Hematopoietic multipotent progenitor cell treated with erythropoietin and hydrocortisone succinate and interleukin-3 and kit ligand, for 4 days (in vitro differentiated cells): ENCODE data around the gene BORCS5.
"Not testable (repeated sequence)": the region's sequence is repeated elsewhere in the genome, so short reads cannot be mapped to it uniquely, and the experiment has no call there.

ENCODE experiments used
- DNase-seq: peaks from one replicate; pipeline ENCODE4 v3.0.0-alpha.2; 2015

BORCS5 gene

GRCh38 chr12:12491606-12492005 lies 134.7 kb downstream of the BORCS5 start:
- no peak for DNase-seq

GRCh38 chr12:12492547-12492946 lies 135.7 kb downstream of the BORCS5 start:
- DNase-seq = no peak

- DNase-seq = no peak
These were observed 138.7 kb downstream of the BORCS5 start for GRCh38 chr12:12495536-12495935.

- DNase-seq = no peak
These were observed 141.3 kb downstream of the BORCS5 start for GRCh38 chr12:12498210-12498609.

- no peak for DNase-seq
These were observed 143.2 kb downstream of the BORCS5 start for GRCh38 chr12:12499909-12500604.

- DNase-seq = no peak
These were observed 144.2 kb downstream of the BORCS5 start for GRCh38 chr12:12501121-12501520.

- not testable (repeated sequence) for DNase-seq
These were observed 145.4 kb downstream of the BORCS5 start for GRCh38 chr12:12502130-12502814.

GRCh38 chr12:12502815-12503151 lies 145.9 kb downstream of the BORCS5 start:
- no peak for DNase-seq

- no peak for DNase-seq
These were observed 146.7 kb downstream of the BORCS5 start for GRCh38 chr12:12503384-12504078.

GRCh38 chr12:12505544-12506495 lies 148.9 kb downstream of the BORCS5 start:
- DNase-seq = no peak

GRCh38 chr12:12506496-12506890 lies 149.6 kb downstream of the BORCS5 start:
- DNase-seq = no peak

GRCh38 chr12:12507121-12507520 lies 150.2 kb downstream of the BORCS5 start:
- no peak for DNase-seq

- no peak for DNase-seq
These were observed 151.7 kb downstream of the BORCS5 start for GRCh38 chr12:12508612-12509011.

- DNase-seq = no peak
These were observed 153.3 kb downstream of the BORCS5 start for GRCh38 chr12:12510141-12510540.

GRCh38 chr12:12510551-12510950 lies 153.7 kb downstream of the BORCS5 start:
- no peak for DNase-seq

GRCh38 chr12:12511021-12511783 lies 154.3 kb downstream of the BORCS5 start:
- no peak for DNase-seq

GRCh38 chr12:12511895-12512711 lies 155.2 kb downstream of the BORCS5 start:
- DNase-seq = no peak

GRCh38 chr12:12513416-12514006 lies 156.6 kb downstream of the BORCS5 start:
- DNase-seq = no peak

GRCh38 chr12:12518464-12518845 lies 161.6 kb downstream of the BORCS5 start:
- no peak for DNase-seq

GRCh38 chr12:12518919-12519318 lies 162.0 kb downstream of the BORCS5 start:
- DNase-seq = no peak
